Measurements from ENCODE around the gene TRIM25. TPM values are rescaled to one million over a fixed set of nuclear protein-coding genes. Genes with fewer than 3 reads are reported as not detected.

The TRIM25 gene
- total RNA-seq, 6 experiments from 2014 or later, result 35.6 to 60.8 (median 49.8) TPM

GRCh38 chr17:56897646-56898424 lies 16.0 kb downstream of the TRIM25 start:
- Histone ChIP-seq H3K27me3 (no peaks in the 10 kb centered on the region), H3K4me1 (peaks cover 0 to 3% (median 0%) of the 10 kb centered on the region in 4 donors), H3K4me3 (no peak overlapping the region), H3K36me3 (peaks cover 5 to 100% (median 58%) of the 10 kb centered on the region in 4 donors), H3K27ac (no peak overlapping the region), H3K9me3 (no peaks in the 10 kb centered on the region)
- intact Hi-C loops (cut with DNase I), result no loop called here
- ATAC-seq (no peak), DNase-seq (no peak)
- 95% methylated on average over 14 of the region's 14 CpGs for WGBS (ENCODE audit: insufficient coverage, low coverage, low lambda C conversion rate, missing lambda C conversion rate)
- TF ChIP-seq POLR2A (IDR thresholded peaks at IDR 0.05) (no peak), CTCF (IDR thresholded peaks at IDR 0.05) (no peak)

- Histone ChIP-seq H3K27me3 (no peaks in the 10 kb centered on the region), H3K9me3 (no peaks in the 10 kb centered on the region), H3K36me3 (peaks cover 5 to 100% (median 57%) of the 10 kb centered on the region in 4 donors), H3K27ac (no peak overlapping the region), H3K4me1 (peaks cover 0 to 3% (median 0%) of the 10 kb centered on the region in 4 donors), H3K4me3 (no peak overlapping the region)
- intact Hi-C loops (cut with DNase I), result no loop called here
- ATAC-seq (no peak), DNase-seq (no peak)
- 92% methylated on average over 2 of the region's 4 CpGs for WGBS (ENCODE audit: insufficient coverage, low coverage, low lambda C conversion rate, missing lambda C conversion rate)
- no peak for TF ChIP-seq CTCF (IDR thresholded peaks at IDR 0.05)
- TF ChIP-seq POLR2A (IDR thresholded peaks at IDR 0.05), result no peak
Measured at GRCh38 chr17:56896968-56897359, 16.9 kb downstream of the TRIM25 start.

GRCh38 chr17:56896217-56896967 lies 17.5 kb downstream of the TRIM25 start:
- no peaks in the 10 kb centered on the region for H3K27me3 ChIP-seq
- 61% methylated on average over 3 of the region's 3 CpGs for WGBS (ENCODE audit: insufficient coverage, low coverage, low lambda C conversion rate, missing lambda C conversion rate)
- H3K4me3 ChIP-seq, result no peak overlapping the region
- H3K36me3 ChIP-seq, result peaks cover 5 to 100% (median 58%) of the 10 kb centered on the region in 4 donors
- no peaks in the 10 kb centered on the region for H3K4me1 ChIP-seq
- no peak overlapping the region for H3K27ac ChIP-seq
- DNase-seq (no peak), ATAC-seq (no peak)
- intact Hi-C loops (cut with DNase I), result no loop called here
- TF ChIP-seq CTCF (IDR thresholded peaks at IDR 0.05) (no peak), POLR2A (IDR thresholded peaks at IDR 0.05) (no peak)
- H3K9me3 ChIP-seq, result no peaks in the 10 kb centered on the region

GRCh38 chr17:56894859-56895455 lies 18.9 kb downstream of the TRIM25 start:
- Histone ChIP-seq H3K4me3 (no peak overlapping the region), H3K36me3 (peaks cover 5 to 100% (median 56%) of the 10 kb centered on the region in 4 donors), H3K4me1 (no peaks in the 10 kb centered on the region), H3K27me3 (no peaks in the 10 kb centered on the region), H3K27ac (peak overlapping the region in 1 of 3 donors; percentile 33), H3K9me3 (no peaks in the 10 kb centered on the region)
- WGBS (ENCODE audit: insufficient coverage, low coverage, low lambda C conversion rate, missing lambda C conversion rate), result 65% methylated on average over 10 of the region's 20 CpGs
- ATAC-seq (peak in 1 of 4 donors; percentile 85), DNase-seq (no peak)
- intact Hi-C loops (cut with DNase I), result no loop called here
- TF ChIP-seq POLR2A (IDR thresholded peaks at IDR 0.05) (no peak), CTCF (IDR thresholded peaks at IDR 0.05) (no peak)

Measured in right lobe of liver (tissue), 6 donors.